Activated naive CD4-positive, alpha-beta T cell treated with anti-CD3 and anti-CD28 coated beads, Interleukin-2, amount 10 ng/mL, durations not matched to agents 7 days and 5 days (primary cell): ENCODE results near the gene PKLR.

Source experiments
- CTCF ChIA-PET: fragments of 350-600 bp; sonication (Branson Sonifier 250); formaldehyde crosslinking; loops from one replicate; lab custom pipeline; 2021; ENCODE audit warnings: antibody characterized with exemption; lab: Charles Lee
- DNase-seq: peaks from one replicate; pipeline ENCODE4 v3.0.0-alpha.2; 2020
- H3K27ac Mint-ChIP-seq: one replicate; pipeline ENCODE4 v1.8.0; 2021; ENCODE audit warnings: mild to moderate bottlenecking, moderate library complexity, mixed read lengths
- H3K27me3 Mint-ChIP-seq: one replicate; pipeline ENCODE4 v1.8.0; 2021; ENCODE audit warnings: mild to moderate bottlenecking, mixed read lengths
- H3K36me3 Mint-ChIP-seq: one replicate; pipeline ENCODE4 v1.8.0; 2021; ENCODE audit warnings: mixed read lengths
- H3K4me1 Mint-ChIP-seq: one replicate; pipeline ENCODE4 v1.8.0; 2021; ENCODE audit warnings: mixed read lengths
- H3K4me3 Mint-ChIP-seq: one replicate; pipeline ENCODE4 v1.8.0; 2021; ENCODE audit warnings: mild to moderate bottlenecking, moderate library complexity, mixed read lengths
- H3K9me3 Mint-ChIP-seq: one replicate; pipeline ENCODE4 v1.8.0; 2021; ENCODE audit warnings: mixed read lengths

The PKLR gene

GRCh38 chr1:155322953-155323728 lies 21.9 kb upstream of the PKLR start:
- CTCF ChIA-PET, result interaction anchor here (0.8 to 9.5 kb wide), 15 partner anchors 12 to 262 kb away, joined by 3 to 138 read pairs (median 4); partner anchors contain the start of genes CLK2, FDPS and KRTCAP2
- H3K9me3 Mint-ChIP-seq, result no peaks in the 10 kb centered on the region
- DNase-seq, result peak; percentile 89
- peak overlapping the region; percentile 79 for H3K27ac Mint-ChIP-seq
- peaks cover 60% of the 10 kb centered on the region for H3K4me1 Mint-ChIP-seq
- no peaks in the 10 kb centered on the region for H3K27me3 Mint-ChIP-seq
- H3K36me3 Mint-ChIP-seq, result peaks cover 24% of the 10 kb centered on the region
- peak overlapping the region; percentile 87 for H3K4me3 Mint-ChIP-seq

- H3K36me3 Mint-ChIP-seq, result peaks cover 29% of the 10 kb centered on the region
- H3K4me1 Mint-ChIP-seq, result peaks cover 59% of the 10 kb centered on the region
- H3K27ac Mint-ChIP-seq, result no peak overlapping the region
- peak; percentile 50 for DNase-seq
- H3K4me3 Mint-ChIP-seq, result peak overlapping the region; percentile 64
- CTCF ChIA-PET, result interaction anchor here (0.8 to 9.5 kb wide), 10 partner anchors 10 to 263 kb away, joined by 3 to 138 read pairs (median 4); partner anchors contain the start of genes FDPS and SCAMP3
- no peaks in the 10 kb centered on the region for H3K27me3 Mint-ChIP-seq
- H3K9me3 Mint-ChIP-seq, result no peaks in the 10 kb centered on the region
Measured at GRCh38 chr1:155322571-155322952, 21.3 kb upstream of the PKLR start.

GRCh38 chr1:155321639-155322503 lies 20.6 kb upstream of the PKLR start:
- Mint-ChIP-seq H3K9me3 (no peaks in the 10 kb centered on the region), H3K27me3 (no peaks in the 10 kb centered on the region), H3K4me1 (peaks cover 56% of the 10 kb centered on the region), H3K4me3 (peak overlapping the region; percentile 64), H3K27ac (no peak overlapping the region), H3K36me3 (peaks cover 32% of the 10 kb centered on the region)
- CTCF ChIA-PET, result interaction anchor here (0.8 to 9.5 kb wide), 9 partner anchors 9 to 264 kb away, joined by 3 to 138 read pairs (median 3); partner anchors contain the start of genes FDPS and SCAMP3
- DNase-seq, result no peak

- Mint-ChIP-seq H3K27ac (peak within 1 kb of the TSS; percentile 71), H3K4me3 (peak within 1 kb of the TSS; percentile 64), H3K36me3 (peaks cover 33% of the 10 kb centered on the region), H3K4me1 (peaks cover 51% of the 10 kb centered on the region), H3K27me3 (no peaks in the 10 kb centered on the region), H3K9me3 (no peaks in the 10 kb centered on the region)
- DNase-seq, result peak; percentile 89
- CTCF ChIA-PET, result interaction anchor here (1.0 to 9.5 kb wide), 8 partner anchors 8 to 71 kb away, joined by 3 to 138 read pairs (median 4); partner anchors contain the start of genes CLK2, FDPS and SCAMP3
Measured at GRCh38 chr1:155320661-155321617, 19.7 kb upstream of the PKLR start, which contains the start of gene RUSC1. Gene RUSC1 (plus strand): TSS chr1:155320894. CDS start chr1:155321774, 880 bp downstream.

GRCh38 chr1:155320252-155320651 lies 19.0 kb upstream of the PKLR start:
- CTCF ChIA-PET, result interaction anchor here (1.0 to 9.5 kb wide), 4 partner anchors 12 to 70 kb away, joined by 3 to 138 read pairs (median 4); partner anchors contain the start of genes CLK2 and FDPS
- DNase-seq, result no peak
- peak overlapping the region; percentile 71 for H3K27ac Mint-ChIP-seq

GRCh38 chr1:155319536-155319935 lies 18.3 kb upstream of the PKLR start:
- CTCF ChIA-PET, result interaction anchor here (0.6 to 9.5 kb wide), 3 partner anchors 11 to 69 kb away, joined by 4 to 138 read pairs (median 5); partner anchors contain the start of gene FDPS
- no peak for DNase-seq
- no peaks in the 10 kb centered on the region for H3K9me3 Mint-ChIP-seq
- no peaks in the 10 kb centered on the region for H3K27me3 Mint-ChIP-seq
- peaks cover 41% of the 10 kb centered on the region for H3K4me1 Mint-ChIP-seq
- H3K36me3 Mint-ChIP-seq, result peaks cover 37% of the 10 kb centered on the region
- no peak overlapping the region for H3K4me3 Mint-ChIP-seq
- H3K27ac Mint-ChIP-seq, result peak overlapping the region; percentile 8

More at GRCh38 chr1:155320252-155320651, 19.0 kb upstream of the PKLR start:
- no peaks in the 10 kb centered on the region for H3K27me3 Mint-ChIP-seq
- no peaks in the 10 kb centered on the region for H3K9me3 Mint-ChIP-seq
- peak overlapping the region; percentile 63 for H3K4me3 Mint-ChIP-seq
- peaks cover 33% of the 10 kb centered on the region for H3K36me3 Mint-ChIP-seq
- peaks cover 46% of the 10 kb centered on the region for H3K4me1 Mint-ChIP-seq

- H3K36me3 Mint-ChIP-seq, result peaks cover 43% of the 10 kb centered on the region
- peaks cover 45% of the 10 kb centered on the region for H3K4me1 Mint-ChIP-seq
- H3K27ac Mint-ChIP-seq, result no peak overlapping the region
- H3K27me3 Mint-ChIP-seq, result no peaks in the 10 kb centered on the region
- no peaks in the 10 kb centered on the region for H3K9me3 Mint-ChIP-seq
- DNase-seq, result no peak
- no peak overlapping the region for H3K4me3 Mint-ChIP-seq
- CTCF ChIA-PET, result interaction anchor here (2.0 kb wide), 1 partner anchor 67 kb away, joined by 13 read pairs; no protein-coding TSS in a partner anchor
Measured at GRCh38 chr1:155318082-155318481, 16.8 kb upstream of the PKLR start.

GRCh38 chr1:155316922-155317321 lies 15.7 kb upstream of the PKLR start:
- no peaks in the 10 kb centered on the region for H3K27me3 Mint-ChIP-seq
- DNase-seq, result no peak
- H3K36me3 Mint-ChIP-seq, result peaks cover 52% of the 10 kb centered on the region
- CTCF ChIA-PET, result interaction anchor here (0.5 to 2.0 kb wide), 2 partner anchors 66 to 591 kb away, joined by 3 to 13 read pairs; no protein-coding TSS in a partner anchor
- no peak overlapping the region for H3K4me3 Mint-ChIP-seq
- H3K27ac Mint-ChIP-seq, result no peak overlapping the region
- H3K9me3 Mint-ChIP-seq, result no peaks in the 10 kb centered on the region
- H3K4me1 Mint-ChIP-seq, result peaks cover 45% of the 10 kb centered on the region

- no peak overlapping the region for H3K27ac Mint-ChIP-seq
- CTCF ChIA-PET, result interaction anchor here (2.2 kb wide), 1 partner anchor 9 kb away, joined by 7 read pairs; no protein-coding TSS in a partner anchor
- peaks cover 38% of the 10 kb centered on the region for H3K4me1 Mint-ChIP-seq
- H3K9me3 Mint-ChIP-seq, result no peaks in the 10 kb centered on the region
- no peak for DNase-seq
- H3K4me3 Mint-ChIP-seq, result no peak overlapping the region
- no peaks in the 10 kb centered on the region for H3K27me3 Mint-ChIP-seq
- peaks cover 56% of the 10 kb centered on the region for H3K36me3 Mint-ChIP-seq
Measured at GRCh38 chr1:155313261-155313660, 12.0 kb upstream of the PKLR start.

- Mint-ChIP-seq H3K4me3 (peak overlapping the region; percentile 91), H3K36me3 (peaks cover 39% of the 10 kb centered on the region)
- DNase-seq, result no peak
Measured at GRCh38 chr1:155309423-155310021, 8.3 kb upstream of the PKLR start.

GRCh38 chr1:155308493-155309422 lies 7.5 kb upstream of the PKLR start, which contains the start of gene FDPS:
Gene FDPS (plus strand): TSS chr1:155308866. CDS start chr1:155309790, 924 bp downstream.
- peaks cover 13% of the 10 kb centered on the region for H3K27me3 Mint-ChIP-seq

More at GRCh38 chr1:155309423-155310021, 8.3 kb upstream of the PKLR start:
- Mint-ChIP-seq H3K9me3 (no peaks in the 10 kb centered on the region), H3K27ac (peak overlapping the region; percentile 95), H3K4me1 (peaks cover 45% of the 10 kb centered on the region), H3K27me3 (peaks cover 6% of the 10 kb centered on the region)
- CTCF ChIA-PET, result interaction anchor here (1.2 to 2.1 kb wide), 2 partner anchors 12 to 59 kb away, joined by 3 to 6 read pairs; no protein-coding TSS in a partner anchor

More at GRCh38 chr1:155308493-155309422, 7.5 kb upstream of the PKLR start, which contains the start of gene FDPS:
- Mint-ChIP-seq H3K9me3 (no peaks in the 10 kb centered on the region), H3K36me3 (peaks cover 39% of the 10 kb centered on the region), H3K4me3 (peak within 1 kb of the TSS; percentile 91), H3K27ac (peak within 1 kb of the TSS; percentile 95), H3K4me1 (peaks cover 45% of the 10 kb centered on the region)
- peak; percentile 99 for DNase-seq
- CTCF ChIA-PET, result interaction anchor here (0.8 to 4.7 kb wide), 8 partner anchors 11 to 134 kb away, joined by 3 to 39 read pairs (median 4); partner anchors contain the start of gene RUSC1
